AG04449 (cell line): ENCODE data around the gene CLDN1.

Experiments used
- CTCF ChIA-PET: fragments of 350-600 bp; formaldehyde crosslinking; extraction: SDS; loops from one replicate; lab custom pipeline; 2021; ENCODE audit warnings: antibody characterized with exemption; lab: Yijun Ruan, JAX
- POLR2A ChIA-PET: fragments of 400-600, 350-600 bp; formaldehyde crosslinking; extraction: SDS; loops from one replicate; lab custom pipeline; 2020; ENCODE audit warnings: antibody characterized with exemption, inconsistent platforms; lab: Yijun Ruan, JAX
- DNase-seq: peaks from one replicate; pipeline ENCODE4 v3.0.0-alpha.2; 2010; ENCODE audit warnings: low read depth, low spot score
- H3K4me3 ChIP-seq: 2 replicates; pipeline ENCODE4 v1.5.1; 2011; ENCODE audit warnings: low read depth, mild to moderate bottlenecking, control low read depth, low read length
- TF ChIP-seq, protein P1 (sequence below): IDR thresholded peaks from one replicate; pipeline ENCODE4 v1.5.1; 2011; ENCODE audit warnings: mild to moderate bottlenecking, moderate library complexity, low read length, control low read depth, inconsistent platforms; ENCODE audit not compliant: insufficient read depth; ENCODE audit errors: missing control alignments

CLDN1 gene

DNA sequence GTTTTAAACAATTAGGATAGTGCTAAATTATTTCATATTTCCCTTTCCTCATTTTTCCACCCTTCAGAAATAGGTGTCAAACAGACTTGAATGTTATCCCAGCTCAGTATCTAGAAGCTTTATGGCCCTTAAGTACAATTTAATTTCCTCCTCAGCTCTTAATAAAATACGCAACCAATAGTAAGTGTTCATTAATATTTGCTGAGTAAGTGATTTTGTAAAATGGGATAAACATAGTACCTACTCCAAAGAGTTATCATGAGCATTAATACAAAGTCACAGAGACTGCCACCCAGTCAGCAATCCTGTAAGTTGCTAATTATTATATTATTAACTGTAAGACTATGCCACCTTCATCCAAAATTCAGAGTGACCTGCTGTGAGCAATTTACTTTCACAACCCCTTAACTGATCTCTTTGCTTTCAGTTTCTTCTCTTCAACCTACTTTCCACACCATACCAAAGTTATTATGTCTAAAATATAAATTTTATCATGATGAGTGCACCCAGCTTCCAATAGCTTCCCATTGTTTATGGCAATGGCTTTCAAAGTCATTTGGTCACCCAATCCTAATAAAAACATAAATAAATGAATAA is 30.7 kb upstream of the CLDN1 start:
- POLR2A ChIA-PET, result no interaction called here
- TF ChIP-seq, protein P1, sequence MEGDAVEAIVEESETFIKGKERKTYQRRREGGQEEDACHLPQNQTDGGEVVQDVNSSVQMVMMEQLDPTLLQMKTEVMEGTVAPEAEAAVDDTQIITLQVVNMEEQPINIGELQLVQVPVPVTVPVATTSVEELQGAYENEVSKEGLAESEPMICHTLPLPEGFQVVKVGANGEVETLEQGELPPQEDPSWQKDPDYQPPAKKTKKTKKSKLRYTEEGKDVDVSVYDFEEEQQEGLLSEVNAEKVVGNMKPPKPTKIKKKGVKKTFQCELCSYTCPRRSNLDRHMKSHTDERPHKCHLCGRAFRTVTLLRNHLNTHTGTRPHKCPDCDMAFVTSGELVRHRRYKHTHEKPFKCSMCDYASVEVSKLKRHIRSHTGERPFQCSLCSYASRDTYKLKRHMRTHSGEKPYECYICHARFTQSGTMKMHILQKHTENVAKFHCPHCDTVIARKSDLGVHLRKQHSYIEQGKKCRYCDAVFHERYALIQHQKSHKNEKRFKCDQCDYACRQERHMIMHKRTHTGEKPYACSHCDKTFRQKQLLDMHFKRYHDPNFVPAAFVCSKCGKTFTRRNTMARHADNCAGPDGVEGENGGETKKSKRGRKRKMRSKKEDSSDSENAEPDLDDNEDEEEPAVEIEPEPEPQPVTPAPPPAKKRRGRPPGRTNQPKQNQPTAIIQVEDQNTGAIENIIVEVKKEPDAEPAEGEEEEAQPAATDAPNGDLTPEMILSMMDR, result no peak
- CTCF ChIA-PET, result interaction anchor here (0.7 to 1.5 kb wide), 4 partner anchors 9 to 90 kb away, joined by 3 to 6 read pairs (median 4); partner anchors contain the start of gene CLDN1
- no peak overlapping the region for H3K4me3 ChIP-seq
- no peak for DNase-seq

DNA sequence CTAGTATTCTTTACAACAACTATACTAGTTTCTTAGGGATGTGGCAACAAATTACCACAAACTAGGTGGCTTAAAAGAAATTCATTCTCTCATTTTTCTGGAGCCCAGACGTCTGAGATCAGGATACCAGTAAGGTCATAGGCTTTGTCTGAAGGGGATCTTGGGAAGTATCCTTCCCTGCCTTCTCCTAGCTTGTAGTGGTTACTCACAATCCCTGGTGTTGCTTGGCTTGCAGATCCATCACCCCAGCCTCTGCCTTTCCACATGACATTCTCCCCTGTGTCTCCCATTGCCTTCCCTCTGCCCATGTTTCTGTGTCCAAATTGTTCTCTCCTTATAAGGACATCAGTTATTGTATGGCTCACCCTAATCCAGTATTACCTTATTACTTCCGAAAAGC is 24.3 kb upstream of the CLDN1 start:
- ChIA-PET POLR2A (interaction anchor here (0.6 to 0.8 kb wide), 2 partner anchors 81 to 315 kb away, joined by 3 read pairs; no protein-coding TSS in a partner anchor), CTCF (interaction anchor here (1.2 kb wide), 1 partner anchor 24 kb away, joined by 5 read pairs; the partner anchor contains the start of gene CLDN1)
- H3K4me3 ChIP-seq, result no peak overlapping the region
- TF ChIP-seq, protein P1, result no peak
- no peak for DNase-seq

GRCh38 chr3:190345878-190346277 is 23.6 kb upstream of the CLDN1 start:
- POLR2A ChIA-PET, result interaction anchor here (0.6 to 1.2 kb wide), 3 partner anchors 31 to 314 kb away, joined by 3 read pairs; no protein-coding TSS in a partner anchor
- no peak for DNase-seq
- TF ChIP-seq, protein P1, result no peak
- no peak overlapping the region for H3K4me3 ChIP-seq
- CTCF ChIA-PET, result interaction anchor here (1.7 kb wide), 1 partner anchor 121 kb away, joined by 5 read pairs; no protein-coding TSS in a partner anchor

- CTCF ChIA-PET, result interaction anchor here (0.8 to 3.5 kb wide), 12 partner anchors 9 to 384 kb away, joined by 3 to 30 read pairs (median 4); partner anchors contain the start of gene CLDN1
- TF ChIP-seq, protein P1, result no peak
- POLR2A ChIA-PET, result interaction anchor here (1.2 kb wide), 1 partner anchor 32 kb away, joined by 3 read pairs; no protein-coding TSS in a partner anchor
- peak; percentile 91 for DNase-seq
- H3K4me3 ChIP-seq, result no peak overlapping the region
These were observed 23.0 kb upstream of the CLDN1 start for GRCh38 chr3:190345027-190345821.

DNA sequence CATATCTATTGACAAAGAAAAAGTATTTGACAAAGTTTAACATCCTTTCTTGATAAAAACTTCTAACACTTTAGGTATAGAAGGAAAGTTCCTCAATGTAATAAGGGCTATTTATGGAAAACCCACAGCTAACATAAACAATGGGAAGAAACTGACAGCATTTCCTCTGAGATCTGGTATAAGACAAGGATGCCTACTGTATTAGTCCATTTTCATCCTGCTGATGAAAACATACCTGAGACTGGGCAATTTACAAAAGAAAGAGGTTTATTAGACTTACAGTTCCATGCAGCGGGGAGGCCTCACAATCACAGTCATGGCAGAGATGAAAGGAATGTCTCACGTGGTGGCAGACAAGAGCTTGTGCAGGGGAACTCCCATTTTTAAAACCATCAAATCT is 17.8 kb upstream of the CLDN1 start:
- POLR2A ChIA-PET, result no interaction called here
- DNase-seq, result no peak
- TF ChIP-seq, protein P1, result no peak
- no peak overlapping the region for H3K4me3 ChIP-seq
- CTCF ChIA-PET, result interaction anchor here (1.1 to 9.7 kb wide), 4 partner anchors 14 to 32 kb away, joined by 3 to 107 read pairs (median 8); partner anchors contain the start of gene CLDN1
